PC-3 (cell line): ENCODE data around the gene USP48. TPM values are rescaled to one million over a fixed set of nuclear protein-coding genes. Genes with fewer than 3 reads are reported as not detected.

ENCODE experiments used
- ATAC-seq: fragments of 200-7000 bp; cut with Tn5 transposase; 2 replicates; pipeline ENCODE4 v1.9.1; 2020; ENCODE audit warnings: mild to moderate bottlenecking, moderate library complexity
- BruUV-seq: library from RNA; stranded (reverse); fragments of 400-500 nt; replicated peaks from 2 replicates; lab custom pipeline; 2021; lab: Mats Ljungman, UMichigan
- CTCF ChIA-PET: fragments of 300-600 bp; sonication (Branson Sonifier 250); formaldehyde crosslinking; loops from one replicate; lab custom pipeline; 2022; ENCODE audit warnings: antibody characterized with exemption; lab: Charles Lee
- POLR2A ChIA-PET: fragments of 300-600 bp; sonication (Branson Sonifier 250); formaldehyde crosslinking; loops from one replicate; lab custom pipeline; 2022; ENCODE audit warnings: antibody characterized with exemption; ENCODE audit not compliant: unreplicated experiment; lab: Charles Lee
- DNase-seq: peaks from one replicate; pipeline ENCODE4 v3.0.0-alpha.2; 2015
- H2AFZ ChIP-seq: fragments of 300-600 bp; sonication (generic); 2 replicates; pipeline ENCODE4 v1.6.0; 2016; ENCODE audit warnings: antibody characterized with exemption, low read length
- H3F3A ChIP-seq: fragments of 300-600 bp; sonication (generic); one replicate; pipeline ENCODE4 v1.6.0; 2017; ENCODE audit warnings: antibody characterized with exemption, low read length, control low read depth, mild to moderate bottlenecking; ENCODE audit not compliant: unreplicated experiment
- H3K27ac ChIP-seq: fragments of 300-600 bp; sonication (generic); 2 replicates; pipeline ENCODE4 v1.5.1; 2016; ENCODE audit warnings: mild to moderate bottlenecking, low read length
- H3K27me3 ChIP-seq: fragments of 300-600 bp; sonication (generic); 2 replicates; pipeline ENCODE4 v1.6.1; 2016; ENCODE audit warnings: low read length, mixed read lengths
- H3K36me3 ChIP-seq: fragments of 300-600 bp; sonication (generic); 2 replicates; pipeline ENCODE4 v1.6.1; 2016; ENCODE audit warnings: low read depth, mixed run types, low read length, mixed read lengths
- H3K4me1 ChIP-seq: fragments of 300-600 bp; sonication (generic); 2 replicates; pipeline ENCODE4 v1.5.1; 2016; ENCODE audit warnings: low read length; ENCODE audit not compliant: insufficient read depth
- H3K4me2 ChIP-seq: fragments of 300-600 bp; sonication (generic); 2 replicates; pipeline ENCODE4 v1.6.0; 2016; ENCODE audit warnings: low read length
- H3K4me3 ChIP-seq: fragments of 300-600 bp; sonication (generic); 2 replicates; pipeline ENCODE4 v1.5.1; 2016; ENCODE audit warnings: mild to moderate bottlenecking, low read length, mixed read lengths
- H3K79me2 ChIP-seq: fragments of 300-600 bp; sonication (generic); 2 replicates; pipeline ENCODE4 v1.6.1; 2017; ENCODE audit warnings: low read length, mixed read lengths
- H3K9ac ChIP-seq: fragments of 300-600 bp; sonication (generic); 2 replicates; pipeline ENCODE4 v1.6.0; 2016; ENCODE audit warnings: mild to moderate bottlenecking, low read length
- H3K9me2 ChIP-seq: fragments of 300-600 bp; sonication (generic); replicated peaks from 2 replicates; pipeline ENCODE4 v1.6.1; 2016; ENCODE audit warnings: mixed run types, low read length, mixed read lengths
- H3K9me3 ChIP-seq: fragments of 300-600 bp; sonication (generic); 2 replicates; pipeline ENCODE4 v1.6.1; 2016; ENCODE audit warnings: low read length, mixed read lengths
- H4K20me1 ChIP-seq: fragments of 300-600 bp; sonication (generic); 2 replicates; pipeline ENCODE4 v1.6.1; 2016; ENCODE audit warnings: low read length, mixed read lengths
- CTCF ChIP-seq: fragments of 300-600 bp; sonication (generic); conservative IDR thresholded peaks from 2 replicates; pipeline ENCODE4 v1.5.1; 2017; ENCODE audit warnings: antibody characterized with exemption, low read depth, mild to moderate bottlenecking, low read length
- EZH2 ChIP-seq: fragments of 300-600 bp; sonication (generic); IDR thresholded peaks from one replicate; pipeline ENCODE4 v1.6.1; 2017; ENCODE audit warnings: antibody characterized with exemption, mild to moderate bottlenecking, low read length; ENCODE audit not compliant: unreplicated experiment
- EZH2phosphoT487 ChIP-seq: fragments of 300-600 bp; sonication (generic); IDR thresholded peaks from 2 replicates; pipeline ENCODE4 v1.6.1; 2018; ENCODE audit warnings: mild to moderate bottlenecking, antibody characterized with exemption, low read length, borderline replicate concordance
- intact Hi-C: fragments of 100-400 bp; cut with micrococcal nuclease; formaldehyde crosslinking; loops from 2 replicates; pipeline ENCODE4 v1.9.0; 2023
- total RNA-seq: library from RNA; depleted of rRNA; stranded (reverse); fragments of >200 nt; gene quantifications from 2 replicates; pipeline ENCODE4 v1.2.3, GENCODE V29; 2014

Gene USP48
- total RNA-seq, 1 experiment from 2014 or later: 33.3 TPM

- Histone ChIP-seq H3K4me1 (peaks cover 8% of the 10 kb centered on the region; the same call in 1 of the 2 replicates), H3K9me3 (no peaks in the 10 kb centered on the region), H3K27ac (peak overlapping the region; percentile 53), H3K4me2 (no peak overlapping the region), H3K9ac (no peak overlapping the region), H3K27me3 (no peaks in the 10 kb centered on the region), H4K20me1 (no peaks in the 10 kb centered on the region), H3K9me2 (no peaks in the 10 kb centered on the region), H3K4me3 (no peak overlapping the region), H2AFZ (no peak overlapping the region), H3F3A (no peaks in the 10 kb centered on the region), H3K36me3 (no peaks in the 10 kb centered on the region), H3K79me2 (no peaks in the 10 kb centered on the region)
- no peak for TF ChIP-seq EZH2
- TF ChIP-seq CTCF: no peak
- no peak for TF ChIP-seq EZH2phosphoT487
- DNase-seq: peak; percentile 92
- no TSS peak for BruUV-seq
- peak; percentile 97 for ATAC-seq
- intact Hi-C loops: no loop called here
- ChIA-PET POLR2A (interaction anchor here (0.6 kb wide), 1 partner anchor 11 kb away, joined by 5 read pairs; no protein-coding TSS in a partner anchor), CTCF (no interaction called here)
These were observed 18.2 kb upstream of the USP48 start for GRCh38 chr1:21801100-21801499.

GRCh38 chr1:21799730-21800129 is 16.8 kb upstream of the USP48 start:
- no peak overlapping the region for H3K9ac ChIP-seq
- H3K27me3 ChIP-seq: no peaks in the 10 kb centered on the region
- intact Hi-C loops: no loop called here
- DNase-seq (peak; percentile 61), ATAC-seq (peak; percentile 53)
- H3K4me3 ChIP-seq: no peak overlapping the region
- H3K9me3 ChIP-seq: peaks cover 4% of the 10 kb centered on the region; the same call in 1 of the 2 replicates
- no peaks in the 10 kb centered on the region for H3F3A ChIP-seq
- no peak overlapping the region for H3K4me2 ChIP-seq
- H4K20me1 ChIP-seq: no peaks in the 10 kb centered on the region
- ChIA-PET POLR2A (no interaction called here), CTCF (no interaction called here)
- H3K79me2 ChIP-seq: no peaks in the 10 kb centered on the region
- TF ChIP-seq CTCF (no peak), EZH2 (no peak), EZH2phosphoT487 (no peak)
- H3K27ac ChIP-seq: no peak overlapping the region
- no TSS peak for BruUV-seq
- H3K9me2 ChIP-seq: no peaks in the 10 kb centered on the region
- H2AFZ ChIP-seq: no peak overlapping the region
- no peaks in the 10 kb centered on the region for H3K36me3 ChIP-seq
- H3K4me1 ChIP-seq: peaks cover 8% of the 10 kb centered on the region; the same call in 1 of the 2 replicates

GRCh38 chr1:21795075-21795474 is 12.1 kb upstream of the USP48 start:
- BruUV-seq: no TSS peak
- Histone ChIP-seq H4K20me1 (no peaks in the 10 kb centered on the region), H3K36me3 (no peaks in the 10 kb centered on the region), H2AFZ (no peak overlapping the region), H3K9me2 (no peaks in the 10 kb centered on the region), H3K9me3 (peaks cover 6% of the 10 kb centered on the region; the same call in 1 of the 2 replicates), H3K27ac (no peak overlapping the region), H3K4me1 (no peaks in the 10 kb centered on the region; the same call in 1 of the 2 replicates), H3K79me2 (no peaks in the 10 kb centered on the region), H3K4me2 (no peak overlapping the region), H3K27me3 (no peaks in the 10 kb centered on the region), H3K9ac (no peak overlapping the region), H3F3A (no peaks in the 10 kb centered on the region), H3K4me3 (no peak overlapping the region)
- DNase-seq (no peak), ATAC-seq (no peak)
- ChIA-PET POLR2A (no interaction called here), CTCF (no interaction called here)
- intact Hi-C loops: no loop called here
- TF ChIP-seq EZH2: no peak
- TF ChIP-seq CTCF: no peak
- no peak for TF ChIP-seq EZH2phosphoT487
